Jurkat, Clone E6-1 (cell line): Measurements from ENCODE around the gene XK. TPM values are rescaled to one million over a fixed set of nuclear protein-coding genes. Genes with fewer than 3 reads are reported as not detected.
"Not testable (repeated sequence)": the region's sequence is repeated elsewhere in the genome, so short reads cannot be mapped to it uniquely, and the experiment has no call there.

Experiments used
- DNase-seq: peaks from one replicate; pipeline ENCODE4 v3.0.0-alpha.2; 2011; ENCODE audit warnings: low read depth, low spot score
- H3K4me3 ChIP-seq: 2 replicates; pipeline ENCODE4 v1.5.1; 2011; ENCODE audit warnings: mild to moderate bottlenecking, low read length, control low read depth, moderate library complexity
- polyA plus RNA-seq: library from polyadenylated mRNA; unstranded; fragments of >200 nt; gene quantifications from one replicate; pipeline ENCODE4 v1.2.1, GENCODE V29; 2012; ENCODE audit warnings: missing spikeins; ENCODE audit not compliant: insufficient read length, insufficient read depth

The XK gene
- polyA plus RNA-seq, result not detected

- no peak within 1 kb of the TSS for H3K4me3 ChIP-seq
- DNase-seq, result no peak
Measured at GRCh38 chrX:37685381-37686359, at the start of gene XK. TSS of gene XK (plus strand) at chrX:37685791. CDS start at chrX:37685962, 171 bp downstream.

GRCh38 chrX:37638047-37638446 is 47.5 kb upstream of the XK start:
- DNase-seq, result no peak

GRCh38 chrX:37640142-37640541 is 45.4 kb upstream of the XK start:
- no peak for DNase-seq
- H3K4me3 ChIP-seq, result no peak overlapping the region

More at GRCh38 chrX:37638047-37638446, 47.5 kb upstream of the XK start:
- no peak overlapping the region for H3K4me3 ChIP-seq

GRCh38 chrX:37641859-37642258 is 43.7 kb upstream of the XK start:
- no peak for DNase-seq
- H3K4me3 ChIP-seq, result no peak overlapping the region

- H3K4me3 ChIP-seq, result no peak overlapping the region
- no peak for DNase-seq
Measured at GRCh38 chrX:37644381-37645305, 40.9 kb upstream of the XK start.

- peak; percentile 2 for DNase-seq
Measured at GRCh38 chrX:37646254-37646653, 39.3 kb upstream of the XK start.

GRCh38 chrX:37650879-37651278 is 34.7 kb upstream of the XK start:
- DNase-seq, H3K4me3 ChIP-seq: not testable (repeated sequence)

More at GRCh38 chrX:37646254-37646653, 39.3 kb upstream of the XK start:
- H3K4me3 ChIP-seq, result no peak overlapping the region

GRCh38 chrX:37651921-37652452 is 33.6 kb upstream of the XK start:
- no peak overlapping the region for H3K4me3 ChIP-seq
- peak; percentile 7 for DNase-seq

GRCh38 chrX:37652589-37653231 is 32.9 kb upstream of the XK start:
- DNase-seq, result no peak
- no peak overlapping the region for H3K4me3 ChIP-seq

GRCh38 chrX:37653397-37654085 is 32.0 kb upstream of the XK start:
- H3K4me3 ChIP-seq, result no peak overlapping the region
- DNase-seq, result no peak

- DNase-seq, result no peak
- H3K4me3 ChIP-seq, result no peak overlapping the region
Measured at GRCh38 chrX:37658343-37659030, 27.1 kb upstream of the XK start.

- no peak for DNase-seq
- no peak overlapping the region for H3K4me3 ChIP-seq
Measured at GRCh38 chrX:37659047-37659446, 26.5 kb upstream of the XK start.

- DNase-seq, result no peak
- no peak overlapping the region for H3K4me3 ChIP-seq
Measured at GRCh38 chrX:37662181-37662580, 23.4 kb upstream of the XK start.

- no peak for DNase-seq
Measured at GRCh38 chrX:37666516-37666915, 19.1 kb upstream of the XK start.

GRCh38 chrX:37667141-37667540 is 18.4 kb upstream of the XK start:
- DNase-seq, result no peak
- H3K4me3 ChIP-seq, result no peak overlapping the region

More at GRCh38 chrX:37666516-37666915, 19.1 kb upstream of the XK start:
- no peak overlapping the region for H3K4me3 ChIP-seq

GRCh38 chrX:37672563-37672962 is 13.0 kb upstream of the XK start:
- no peak for DNase-seq
- no peak overlapping the region for H3K4me3 ChIP-seq

- no peak overlapping the region for H3K4me3 ChIP-seq
- DNase-seq, result no peak
Measured at GRCh38 chrX:37676811-37677210, 8.8 kb upstream of the XK start.

- no peak for DNase-seq
- H3K4me3 ChIP-seq, result no peak overlapping the region
Measured at GRCh38 chrX:37677243-37677642, 8.3 kb upstream of the XK start.
